Renal cortex interstitium (tissue), 11 donors: ENCODE measurements around the gene SVOP. TPM values are rescaled to one million over a fixed set of nuclear protein-coding genes. Genes with fewer than 3 reads are reported as not detected.
"Not testable (repeated sequence)": the region's sequence is repeated elsewhere in the genome, so short reads cannot be mapped to it uniquely, and the experiment has no call there.

Experiments
- DNase-seq, 11 donors: peaks; one replicate each; pipeline ENCODE4 v3.0.0-alpha.2; 2013; ENCODE audit warnings: low read depth in 9 of 11, low spot score in 4 of 11; ENCODE audit errors: extremely low read depth in 1 of 11
- polyA plus RNA-seq, 3 donors: library from polyadenylated mRNA; unstranded; fragments of 120-200 nt; gene quantifications; one replicate each; pipeline ENCODE4 v1.2.1, GENCODE V29; 2013; ENCODE audit not compliant: insufficient read length in 3 of 3

Gene SVOP
- polyA plus RNA-seq, 3 donors = 0.09 to 0.11 (median 0.10) TPM

DNA sequence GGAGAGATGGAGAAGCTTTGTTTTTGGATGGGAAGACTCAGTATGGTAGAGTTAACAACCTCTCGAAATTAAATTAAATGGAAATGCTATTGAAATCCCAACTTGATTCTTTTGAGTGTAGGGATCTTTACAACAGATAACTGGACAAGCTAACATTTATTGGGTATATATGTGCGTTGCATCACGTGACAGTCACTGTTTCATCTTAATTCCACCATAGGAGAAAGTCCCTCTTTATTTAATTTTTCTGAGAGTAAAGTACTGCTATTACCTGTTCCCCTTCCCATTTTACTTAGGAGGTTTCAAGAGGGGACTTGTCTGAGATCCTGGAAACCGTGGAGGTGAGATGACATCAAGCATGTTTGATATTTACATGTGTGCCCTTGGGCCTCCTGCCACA is 152.1 kb downstream of the SVOP start:
- DNase-seq = no peak

DNA sequence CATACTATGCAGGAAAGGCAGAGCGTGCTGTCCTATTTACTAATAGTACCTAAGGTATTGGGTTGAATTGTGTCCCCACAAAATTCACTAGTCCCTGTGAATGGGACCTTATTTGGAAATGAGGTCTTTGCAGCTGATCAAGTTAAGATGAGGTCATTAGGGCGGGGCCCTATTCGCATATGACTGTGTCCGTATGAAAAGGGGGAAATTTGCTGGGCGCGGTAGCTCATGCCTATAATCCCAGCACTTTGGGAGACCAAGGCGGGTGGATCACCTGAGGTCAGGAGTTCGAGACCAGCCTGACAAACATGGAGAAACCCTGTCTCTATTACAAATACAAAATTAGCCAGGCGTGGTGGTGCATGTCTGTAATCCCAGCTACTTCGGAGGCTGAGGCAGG is 154.8 kb downstream of the SVOP start:
- not testable (repeated sequence) for DNase-seq

DNA sequence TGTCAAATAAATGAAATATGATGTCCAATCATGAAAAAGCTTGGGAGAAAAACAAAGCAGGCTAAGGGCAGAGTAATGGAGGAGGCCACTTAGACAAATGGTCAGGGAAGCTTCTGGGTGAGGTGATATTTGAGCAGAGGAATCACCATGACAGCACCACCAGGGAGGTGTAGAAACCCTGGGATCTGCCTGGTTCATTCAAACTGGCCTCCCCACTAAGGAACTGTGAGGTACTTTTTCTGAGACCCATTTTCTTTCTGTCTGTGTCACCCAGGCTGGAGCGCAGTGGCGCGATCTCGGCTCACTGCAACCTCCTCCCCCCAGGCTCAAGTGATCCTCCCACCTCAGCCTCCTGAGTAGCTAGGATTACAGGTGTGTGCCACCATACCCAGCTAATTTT is 155.7 kb downstream of the SVOP start:
- DNase-seq = no peak

DNA sequence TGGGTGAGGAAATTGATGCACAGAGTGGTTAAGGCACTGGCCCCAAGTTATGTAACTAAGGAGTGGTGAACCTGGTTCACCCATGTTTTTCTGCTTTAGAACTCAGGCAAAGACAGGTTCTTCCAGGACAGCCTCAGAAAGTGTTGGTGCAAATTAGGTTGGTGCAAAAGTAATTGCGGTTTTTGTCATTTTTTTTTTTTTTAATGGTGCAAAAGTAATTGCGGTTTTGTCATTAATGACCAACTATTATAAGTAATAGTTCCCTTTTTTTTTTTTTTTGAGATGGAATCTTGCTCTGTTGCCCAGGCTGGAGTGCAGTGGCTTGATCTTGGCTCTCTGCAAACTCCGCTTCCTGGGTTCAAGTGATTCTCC is 158.3 kb downstream of the SVOP start:
- DNase-seq = no peak

DNA sequence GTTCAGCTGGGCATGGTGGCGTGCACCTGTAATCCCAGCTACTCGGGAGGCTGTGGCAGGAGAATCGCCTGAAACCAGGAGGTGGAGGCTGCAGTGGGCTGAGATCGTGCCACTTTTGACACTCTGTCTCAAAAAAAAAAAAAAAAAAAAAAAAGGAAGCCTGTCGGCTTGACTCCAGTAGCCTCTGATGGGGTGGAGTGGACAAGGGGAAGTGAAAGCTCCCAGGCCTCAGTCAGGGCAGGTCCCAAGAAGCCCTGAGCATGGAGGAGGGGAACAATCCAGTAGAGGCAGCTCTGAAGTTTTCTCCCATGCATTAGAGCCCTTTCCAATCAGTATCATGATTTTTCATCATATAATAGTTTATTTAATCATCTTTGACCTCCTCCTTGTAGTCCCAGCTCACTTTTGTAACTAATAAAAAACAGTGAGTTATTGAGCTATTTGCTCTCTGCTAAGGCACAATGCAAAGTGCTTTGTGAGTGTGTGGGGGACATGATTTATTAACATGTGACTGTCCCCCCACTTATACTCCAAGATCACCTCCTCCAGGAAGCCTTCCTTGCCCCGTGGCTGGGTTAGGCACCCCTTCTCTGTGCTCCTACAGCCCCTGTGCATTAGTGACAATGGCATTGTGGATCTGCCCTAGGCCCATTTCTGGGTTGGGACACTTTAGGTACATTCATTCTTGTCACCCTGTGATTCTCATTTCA is 158.8 kb downstream of the SVOP start:
- DNase-seq = no peak

DNA sequence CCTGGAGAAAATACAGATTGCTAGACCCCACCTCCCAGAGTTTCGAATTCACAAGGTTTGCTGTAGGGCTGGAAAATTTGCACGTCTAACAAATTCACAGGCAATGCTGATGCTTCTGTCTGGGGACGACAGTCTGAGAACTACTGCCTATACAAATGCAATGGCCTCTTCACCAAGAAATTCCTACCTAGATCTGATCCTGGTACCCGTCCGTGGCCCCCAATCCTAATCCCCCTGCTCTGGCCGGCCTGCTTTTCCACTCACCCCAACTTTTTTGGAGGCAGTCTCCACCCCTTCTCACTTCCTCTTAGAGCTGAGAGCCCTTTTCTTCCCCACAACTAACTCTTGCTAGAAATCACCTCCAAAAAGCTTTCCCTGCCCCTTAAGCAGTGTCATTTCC is 160.4 kb downstream of the SVOP start:
- no peak for DNase-seq

DNA sequence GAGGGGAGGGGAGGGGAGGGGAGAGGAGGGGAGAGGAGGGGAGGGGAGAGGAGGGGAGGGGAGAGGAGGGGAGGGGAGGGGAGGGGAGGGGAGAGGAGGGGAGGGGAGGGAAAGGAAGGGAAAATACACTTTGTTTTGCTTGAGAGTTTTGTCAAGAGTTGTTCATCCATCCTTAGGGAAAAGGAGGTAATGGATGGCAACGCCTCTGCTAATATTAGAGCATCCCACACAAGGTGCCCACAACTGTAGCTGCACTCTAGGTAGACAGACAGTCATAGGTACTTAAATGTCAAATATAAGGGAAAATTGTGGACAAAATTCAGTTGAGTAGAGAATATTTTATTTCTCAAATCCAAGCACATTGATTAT is 161.0 kb downstream of the SVOP start:
- no peak for DNase-seq

DNA sequence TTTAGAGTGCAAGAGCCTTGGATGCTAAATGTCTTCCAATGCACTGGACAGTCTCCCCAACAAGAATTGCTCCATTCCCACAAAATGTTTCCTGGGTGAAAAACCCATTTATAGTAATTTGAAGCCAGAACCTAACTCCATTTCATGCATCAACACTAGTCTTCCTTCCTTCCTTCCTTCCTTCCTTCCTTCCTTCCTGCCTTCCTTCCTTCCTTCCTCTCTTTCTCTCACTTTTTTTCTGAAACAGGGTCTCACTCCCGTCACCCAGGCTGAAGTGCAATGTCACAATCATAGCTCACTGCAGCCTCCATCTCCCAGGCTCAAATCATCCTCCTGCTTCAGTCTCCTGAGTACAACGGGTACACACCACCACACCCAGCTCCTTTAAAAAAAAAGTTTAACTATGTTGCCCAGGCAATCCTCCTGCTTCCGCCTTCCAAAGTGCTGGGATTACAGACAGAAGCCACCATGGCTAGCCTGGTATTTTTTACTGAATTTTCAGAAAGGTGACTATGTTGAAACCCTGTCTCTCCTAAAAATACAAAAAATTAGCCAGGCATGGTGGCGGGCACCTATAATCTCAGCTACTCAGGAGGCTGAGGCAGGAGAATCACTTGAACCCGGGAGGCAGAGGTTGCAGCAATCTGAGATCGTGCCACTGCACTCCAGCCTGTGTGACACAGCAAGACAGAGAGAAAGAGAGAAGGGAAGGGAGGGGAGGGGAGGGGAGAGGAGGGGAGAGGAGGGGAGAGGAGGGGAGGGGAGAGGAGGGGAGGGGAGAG is 161.5 kb downstream of the SVOP start:
- DNase-seq = not testable (repeated sequence)

DNA sequence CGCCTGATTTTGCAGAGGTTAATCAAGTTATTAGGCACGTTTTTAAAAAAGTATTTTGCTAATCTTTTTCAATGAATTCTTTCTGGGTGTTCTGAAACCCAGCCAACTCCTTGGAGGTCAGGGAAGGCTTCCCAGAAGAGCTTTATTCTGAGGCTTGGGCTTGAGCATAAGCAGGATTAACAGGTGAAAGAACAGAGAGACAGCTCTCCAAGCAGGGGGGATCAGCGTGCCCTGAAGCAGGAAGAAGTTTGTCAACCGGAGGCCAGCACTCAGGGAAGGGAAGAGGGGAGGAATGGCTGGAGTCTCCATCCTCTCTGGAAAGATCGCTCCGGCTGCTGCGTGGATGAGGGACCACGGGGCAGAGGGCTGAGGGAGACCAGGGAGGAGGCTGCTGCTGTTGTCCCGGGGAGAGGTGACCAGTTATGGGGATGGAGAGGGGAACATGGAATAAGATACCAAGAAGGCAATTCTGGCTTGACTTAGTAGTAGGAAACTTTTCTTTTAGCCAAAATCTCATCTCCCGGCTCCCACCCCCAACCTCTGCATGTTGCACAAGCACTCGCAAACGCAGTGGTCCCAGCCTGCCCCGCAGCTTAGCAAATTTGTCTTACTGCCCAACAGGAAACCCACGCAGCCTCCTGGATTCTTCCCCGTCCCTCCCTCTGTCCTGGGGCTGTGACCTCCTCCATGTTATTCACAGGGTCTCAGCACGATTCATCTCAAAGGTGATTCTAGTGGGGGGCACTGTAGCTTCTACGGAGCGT is 162.4 kb downstream of the SVOP start:
- DNase-seq = no peak

Other genes starting within 250 kb of the SVOP start
- gene SSH1, start 163.5 kb downstream of the SVOP start, polyA plus RNA-seq = 10 to 100 TPM; 19.1 to 26.5 (median 21.3) TPM
- gene DAO, start 141.0 kb downstream of the SVOP start, polyA plus RNA-seq = 1 to 10 TPM in 1 of 3 donors, under 1 TPM in 2; 0.75 to 1.1 (median 0.92) TPM
- gene USP30, start 31.5 kb upstream of the SVOP start, polyA plus RNA-seq = 10 to 100 TPM; 23.7 to 27.8 (median 24.0) TPM
- gene ALKBH2, start 72.4 kb upstream of the SVOP start, polyA plus RNA-seq = 10 to 100 TPM; 30.2 to 34.3 (median 32.1) TPM
- gene UNG, start 76.5 kb upstream of the SVOP start, polyA plus RNA-seq = 10 to 100 TPM; 66.3 to 72.4 (median 70.6) TPM
- gene ACACB, start 95.5 kb upstream of the SVOP start, polyA plus RNA-seq = 10 to 100 TPM; 14.9 to 33.9 (median 16.4) TPM